Suppressor macrophage (primary cell): ENCODE measurements around the gene CHD9.

Source experiments
- DNase-seq, 4 experiments: peaks; one replicate each; pipeline ENCODE4 v3.0.0-alpha.2; 2020 to 2022

CHD9 gene

GRCh38 chr16:53078765-53079485 is 24.1 kb downstream of the CHD9 start:
- DNase-seq: no peak

- DNase-seq: no peak
These were observed 25.7 kb downstream of the CHD9 start for GRCh38 chr16:53080345-53081031.

GRCh38 chr16:53081032-53081424 is 26.2 kb downstream of the CHD9 start:
- no peak for DNase-seq

GRCh38 chr16:53081686-53082407 is 27.1 kb downstream of the CHD9 start:
- DNase-seq: no peak

- DNase-seq: no peak
These were observed 27.7 kb downstream of the CHD9 start for GRCh38 chr16:53082509-53082908.

GRCh38 chr16:53083119-53083518 is 28.3 kb downstream of the CHD9 start:
- no peak for DNase-seq

GRCh38 chr16:53084141-53084541 is 29.4 kb downstream of the CHD9 start:
- no peak for DNase-seq

- DNase-seq: no peak
These were observed 30.0 kb downstream of the CHD9 start for GRCh38 chr16:53084746-53085334.

GRCh38 chr16:53085369-53085843 is 30.6 kb downstream of the CHD9 start:
- peak in 2 of 4 experiments; percentile 26 to 45 for DNase-seq

- no peak for DNase-seq
These were observed 31.2 kb downstream of the CHD9 start for GRCh38 chr16:53085931-53086421.

- no peak for DNase-seq
These were observed 32.3 kb downstream of the CHD9 start for GRCh38 chr16:53087101-53087500.

GRCh38 chr16:53089434-53090285 is 34.9 kb downstream of the CHD9 start:
- DNase-seq: no peak

GRCh38 chr16:53090286-53090590 is 35.4 kb downstream of the CHD9 start:
- DNase-seq: no peak

- DNase-seq: peak; percentile 87 to 94 (median 92)
These were observed 36.0 kb downstream of the CHD9 start for GRCh38 chr16:53090591-53091411.

GRCh38 chr16:53091466-53092211 is 36.8 kb downstream of the CHD9 start:
- peak; percentile 84 to 95 (median 92) for DNase-seq

- no peak for DNase-seq
These were observed 37.5 kb downstream of the CHD9 start for GRCh38 chr16:53092284-53092683.

GRCh38 chr16:53093162-53093744 is 38.5 kb downstream of the CHD9 start:
- DNase-seq: no peak

GRCh38 chr16:53094013-53094630 is 39.3 kb downstream of the CHD9 start:
- DNase-seq: peak; percentile 74 to 87 (median 82)

- DNase-seq: no peak
These were observed 42.4 kb downstream of the CHD9 start for GRCh38 chr16:53097190-53097589.
